Astrocyte (in vitro differentiated cells and primary cell): Measurements from ENCODE around the gene CBY1. TPM values are rescaled to one million over a fixed set of nuclear protein-coding genes. Genes with fewer than 3 reads are reported as not detected.

Experiments used
- DNase-seq: peaks from one replicate; pipeline ENCODE4 v3.0.0-alpha.2; 2010; ENCODE audit warnings: low read depth
- FAIRE-seq: peaks from 2 replicates; lab custom pipeline; 2011; peaks lifted over from hg19 to GRCh38; lab: Jason Lieb, UNC
- H2AFZ ChIP-seq: 2 replicates; pipeline ENCODE4 v1.6.0; 2012; ENCODE audit warnings: low read depth, low read length, inconsistent platforms
- H3K27ac ChIP-seq: 2 replicates; pipeline ENCODE4 v1.5.1; 2011; ENCODE audit warnings: low read depth, low read length, inconsistent platforms
- H3K27me3 ChIP-seq: 2 replicates; pipeline ENCODE4 v1.6.0; 2011; ENCODE audit warnings: low read length, inconsistent platforms; ENCODE audit not compliant: insufficient read depth
- H3K36me3 ChIP-seq: 2 replicates; pipeline ENCODE4 v1.5.1; 2011; ENCODE audit warnings: low read length, inconsistent platforms; ENCODE audit not compliant: insufficient read depth
- H3K4me1 ChIP-seq: 2 replicates; pipeline ENCODE4 v1.5.1; 2011; ENCODE audit warnings: low read length, inconsistent platforms; ENCODE audit not compliant: insufficient read depth
- H3K4me2 ChIP-seq: 2 replicates; pipeline ENCODE4 v1.6.0; 2012; ENCODE audit warnings: low read length, inconsistent platforms
- H3K4me3 ChIP-seq: 2 replicates; pipeline ENCODE4 v1.5.1; 2011; ENCODE audit warnings: low read depth, mild to moderate bottlenecking, low read length, inconsistent platforms; ENCODE audit not compliant: insufficient read depth
- H3K79me2 ChIP-seq: 2 replicates; pipeline ENCODE4 v1.6.0; 2012; ENCODE audit warnings: mild to moderate bottlenecking, low read length, inconsistent platforms; ENCODE audit not compliant: insufficient read depth
- H3K9ac ChIP-seq: 2 replicates; pipeline ENCODE4 v1.6.0; 2012; ENCODE audit warnings: mild to moderate bottlenecking, low read length, inconsistent platforms
- H3K9me3 ChIP-seq: 2 replicates; pipeline ENCODE4 v1.5.1; 2012; ENCODE audit warnings: low read depth, mild to moderate bottlenecking, low read length, inconsistent platforms; ENCODE audit not compliant: insufficient read depth
- H4K20me1 ChIP-seq: 2 replicates; pipeline ENCODE4 v1.6.0; 2012; ENCODE audit warnings: low read length, inconsistent platforms; ENCODE audit not compliant: insufficient read depth
- H3K27ac Mint-ChIP-seq: one replicate; pipeline ENCODE4 v1.8.0; 2021; ENCODE audit warnings: mild to moderate bottlenecking, mixed read lengths; ENCODE audit not compliant: unreplicated experiment
- H3K27me3 Mint-ChIP-seq: one replicate; pipeline ENCODE4 v1.8.0; 2021; ENCODE audit warnings: low read depth, mixed read lengths; ENCODE audit not compliant: unreplicated experiment
- H3K36me3 Mint-ChIP-seq: one replicate; pipeline ENCODE4 v1.8.0; 2021; ENCODE audit warnings: low read depth, mixed read lengths; ENCODE audit not compliant: unreplicated experiment
- H3K4me1 Mint-ChIP-seq: one replicate; pipeline ENCODE4 v1.8.0; 2021; ENCODE audit warnings: low read depth, mixed read lengths; ENCODE audit not compliant: unreplicated experiment
- H3K4me3 Mint-ChIP-seq: one replicate; pipeline ENCODE4 v1.8.0; 2021; ENCODE audit warnings: mild to moderate bottlenecking, moderate library complexity, mixed read lengths; ENCODE audit not compliant: unreplicated experiment
- H3K9me3 Mint-ChIP-seq: one replicate; pipeline ENCODE4 v1.8.0; 2021; ENCODE audit warnings: mild to moderate bottlenecking, mixed read lengths; ENCODE audit not compliant: unreplicated experiment
- EZH2 ChIP-seq: IDR thresholded peaks from 2 replicates; pipeline ENCODE4 v1.6.1; 2012; ENCODE audit warnings: mild to moderate bottlenecking, low read length, inconsistent platforms; ENCODE audit not compliant: insufficient read depth
- total RNA-seq: library from RNA; stranded (reverse); gene quantifications from 2 replicates; pipeline ENCODE4 v1.2.1, GENCODE V29; 2021
- TF ChIP-seq, protein P1 (sequence below): IDR thresholded peaks from 2 replicates; pipeline ENCODE4 v1.5.1; 2011; ENCODE audit warnings: low read depth, mild to moderate bottlenecking, inconsistent platforms, low read length, moderate library complexity; ENCODE audit not compliant: insufficient read depth

Gene CBY1
- total RNA-seq, 1 donor from 2014 or later = 23.2 TPM

- Mint-ChIP-seq H3K4me1 (peaks cover 6% of the 10 kb centered on the region), H3K36me3 (no peaks in the 10 kb centered on the region), H3K27ac (peak overlapping the region; percentile 95), H3K9me3 (no peaks in the 10 kb centered on the region), H3K27me3 (no peaks in the 10 kb centered on the region), H3K4me3 (peak overlapping the region; percentile 95)
- Histone ChIP-seq H4K20me1 (peaks cover under 1% of the 10 kb centered on the region), H3K27me3 (no peaks in the 10 kb centered on the region), H3K4me3 (peak overlapping the region; percentile 95), H3K27ac (peak overlapping the region; percentile 99), H3K79me2 (peaks cover 16% of the 10 kb centered on the region), H3K4me1 (peaks cover 14% of the 10 kb centered on the region), H2AFZ (peak overlapping the region; percentile 85), H3K9ac (peak overlapping the region; percentile 96), H3K4me2 (peak overlapping the region; percentile 93), H3K36me3 (peaks cover 3% of the 10 kb centered on the region), H3K9me3 (no peaks in the 10 kb centered on the region)
- FAIRE-seq (no peak), DNase-seq (peak; percentile 39)
- no peak for TF ChIP-seq EZH2
- TF ChIP-seq, protein P1, sequence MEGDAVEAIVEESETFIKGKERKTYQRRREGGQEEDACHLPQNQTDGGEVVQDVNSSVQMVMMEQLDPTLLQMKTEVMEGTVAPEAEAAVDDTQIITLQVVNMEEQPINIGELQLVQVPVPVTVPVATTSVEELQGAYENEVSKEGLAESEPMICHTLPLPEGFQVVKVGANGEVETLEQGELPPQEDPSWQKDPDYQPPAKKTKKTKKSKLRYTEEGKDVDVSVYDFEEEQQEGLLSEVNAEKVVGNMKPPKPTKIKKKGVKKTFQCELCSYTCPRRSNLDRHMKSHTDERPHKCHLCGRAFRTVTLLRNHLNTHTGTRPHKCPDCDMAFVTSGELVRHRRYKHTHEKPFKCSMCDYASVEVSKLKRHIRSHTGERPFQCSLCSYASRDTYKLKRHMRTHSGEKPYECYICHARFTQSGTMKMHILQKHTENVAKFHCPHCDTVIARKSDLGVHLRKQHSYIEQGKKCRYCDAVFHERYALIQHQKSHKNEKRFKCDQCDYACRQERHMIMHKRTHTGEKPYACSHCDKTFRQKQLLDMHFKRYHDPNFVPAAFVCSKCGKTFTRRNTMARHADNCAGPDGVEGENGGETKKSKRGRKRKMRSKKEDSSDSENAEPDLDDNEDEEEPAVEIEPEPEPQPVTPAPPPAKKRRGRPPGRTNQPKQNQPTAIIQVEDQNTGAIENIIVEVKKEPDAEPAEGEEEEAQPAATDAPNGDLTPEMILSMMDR = no peak
These were observed 839 bp downstream of the CBY1 start for GRCh38 chr22:38657045-38657909.

GRCh38 chr22:38674888-38675287, 18.4 kb downstream of the CBY1 start:
- DNase-seq (no peak), FAIRE-seq (no peak)
- Histone ChIP-seq H2AFZ (no peak overlapping the region), H3K4me3 (no peak overlapping the region), H4K20me1 (no peaks in the 10 kb centered on the region), H3K9ac (no peak overlapping the region), H3K4me1 (no peaks in the 10 kb centered on the region), H3K9me3 (no peaks in the 10 kb centered on the region), H3K27me3 (no peaks in the 10 kb centered on the region), H3K79me2 (no peaks in the 10 kb centered on the region), H3K27ac (no peak overlapping the region), H3K4me2 (no peak overlapping the region), H3K36me3 (peaks cover 6% of the 10 kb centered on the region)
- no peaks in the 10 kb centered on the region for H3K27me3 Mint-ChIP-seq
- peaks cover 22% of the 10 kb centered on the region for H3K36me3 Mint-ChIP-seq
- no peaks in the 10 kb centered on the region for H3K9me3 Mint-ChIP-seq
- no peaks in the 10 kb centered on the region for H3K4me1 Mint-ChIP-seq
- H3K27ac Mint-ChIP-seq = no peak overlapping the region
- H3K4me3 Mint-ChIP-seq = no peak overlapping the region
- TF ChIP-seq EZH2 = no peak
- TF ChIP-seq, protein P1 = no peak

- Histone ChIP-seq H3K9ac (no peak overlapping the region), H2AFZ (no peak overlapping the region), H3K27me3 (no peaks in the 10 kb centered on the region), H3K4me2 (no peak overlapping the region), H3K4me1 (no peaks in the 10 kb centered on the region), H3K79me2 (no peaks in the 10 kb centered on the region), H3K36me3 (peaks cover 6% of the 10 kb centered on the region), H3K4me3 (no peak overlapping the region), H3K27ac (no peak overlapping the region), H4K20me1 (no peaks in the 10 kb centered on the region), H3K9me3 (no peaks in the 10 kb centered on the region)
- no peak overlapping the region for H3K27ac Mint-ChIP-seq
- no peak overlapping the region for H3K4me3 Mint-ChIP-seq
- no peaks in the 10 kb centered on the region for H3K27me3 Mint-ChIP-seq
- no peak for DNase-seq
- H3K9me3 Mint-ChIP-seq = no peaks in the 10 kb centered on the region
- H3K4me1 Mint-ChIP-seq = no peaks in the 10 kb centered on the region
- no peak for FAIRE-seq
- H3K36me3 Mint-ChIP-seq = peaks cover 19% of the 10 kb centered on the region
- TF ChIP-seq, protein P1 = no peak
- no peak for TF ChIP-seq EZH2
These were observed 19.4 kb downstream of the CBY1 start for GRCh38 chr22:38675833-38676232.
